IMR-90 (cell line): ENCODE data around the gene PGBD1. TPM values are rescaled to one million over a fixed set of nuclear protein-coding genes. Genes with fewer than 3 reads are reported as not detected.

Experiments
- ATAC-seq: fragments of 200-7000 bp; cut with Tn5 transposase; 2 replicates; pipeline ENCODE4 v1.9.1; 2020; ENCODE audit warnings: low read depth, mild to moderate bottlenecking, moderate library complexity
- BruUV-seq: library from RNA; stranded (reverse); fragments of 400-500 nt; replicated peaks from 2 replicates; lab custom pipeline; 2021; lab: Mats Ljungman, UMichigan
- CTCF ChIA-PET: fragments of 300-600 bp; formaldehyde crosslinking; extraction: SDS; loops from one replicate; lab custom pipeline; 2021; ENCODE audit warnings: antibody characterized with exemption; lab: Yijun Ruan, JAX
- POLR2A ChIA-PET: fragments of 300-600 bp; sonication (Branson Sonifier 250); formaldehyde crosslinking; loops from one replicate; lab custom pipeline; 2022; ENCODE audit warnings: antibody characterized with exemption; ENCODE audit not compliant: unreplicated experiment; lab: Charles Lee
- DNase-seq: peaks from one replicate; pipeline ENCODE4 v3.0.0; 2013
- H2AFZ ChIP-seq: replicated peaks from 2 replicates; pipeline ENCODE3; 2013; ENCODE audit warnings: low read length, mild to moderate bottlenecking; ENCODE audit not compliant: poor library complexity
- H2AK5ac ChIP-seq: 2 replicates; pipeline ENCODE4 v1.6.1; 2013; ENCODE audit warnings: low read depth, low read length, inconsistent platforms
- H2AK9ac ChIP-seq: replicated peaks from 2 replicates; pipeline ENCODE3; 2013; ENCODE audit warnings: mild to moderate bottlenecking, low read depth, low read length, moderate library complexity; ENCODE audit not compliant: poor library complexity
- H2BK120ac ChIP-seq: 2 replicates; pipeline ENCODE4 v1.6.1; 2013; ENCODE audit warnings: low read depth, low read length, inconsistent platforms
- H2BK15ac ChIP-seq: 3 replicates; pipeline ENCODE4 v1.6.1; 2013; ENCODE audit warnings: low read depth, low read length, inconsistent platforms
- H2BK20ac ChIP-seq: 2 replicates; pipeline ENCODE4 v1.6.1; 2013; ENCODE audit warnings: low read depth, mild to moderate bottlenecking, inconsistent platforms, low read length, moderate library complexity
- H2BK5ac ChIP-seq: 2 replicates; pipeline ENCODE4 v1.6.1; 2013; ENCODE audit warnings: mild to moderate bottlenecking, low read depth, low read length, inconsistent platforms; ENCODE audit not compliant: poor library complexity, severe bottlenecking
- H3K14ac ChIP-seq: replicated peaks from 2 replicates; pipeline ENCODE4 v1.6.1; 2013; ENCODE audit warnings: low read depth, low read length, inconsistent platforms
- H3K18ac ChIP-seq: 2 replicates; pipeline ENCODE4 v1.6.1; 2013; ENCODE audit warnings: low read depth, low read length, control low read depth
- H3K23ac ChIP-seq: 2 replicates; pipeline ENCODE4 v1.6.1; 2013; ENCODE audit warnings: low read depth, low read length, inconsistent platforms
- H3K27ac ChIP-seq: 2 replicates; pipeline ENCODE4 v1.5.1; 2013; ENCODE audit warnings: mild to moderate bottlenecking, control low read depth, low read length; ENCODE audit not compliant: insufficient read depth
- H3K27me3 ChIP-seq: 2 replicates; pipeline ENCODE4 v1.6.1; 2013; ENCODE audit warnings: low read length; ENCODE audit not compliant: control insufficient read depth, insufficient read depth
- H3K36me3 ChIP-seq: 2 replicates; pipeline ENCODE4 v1.6.1; 2013; ENCODE audit warnings: low read length, mixed read lengths; ENCODE audit not compliant: control insufficient read depth, insufficient read depth
- H3K4ac ChIP-seq: 2 replicates; pipeline ENCODE4 v1.6.1; 2013; ENCODE audit warnings: low read depth, low read length, inconsistent platforms
- H3K4me1 ChIP-seq: 2 replicates; pipeline ENCODE4 v1.6.1; 2013; ENCODE audit warnings: low read length, mixed read lengths; ENCODE audit not compliant: control insufficient read depth, insufficient read depth
- H3K4me2 ChIP-seq: 2 replicates; pipeline ENCODE4 v1.6.1; 2013; ENCODE audit warnings: low read depth, mild to moderate bottlenecking, control low read depth, low read length, moderate library complexity
- H3K4me3 ChIP-seq: 2 replicates; pipeline ENCODE4 v1.5.1; 2013; ENCODE audit warnings: low read depth, mild to moderate bottlenecking, control low read depth, low read length, moderate library complexity; ENCODE audit not compliant: insufficient read depth
- H3K56ac ChIP-seq: 2 replicates; pipeline ENCODE4 v1.6.1; 2013; ENCODE audit warnings: low read length, inconsistent platforms; ENCODE audit not compliant: insufficient read depth; ENCODE audit errors: extremely low read depth
- H3K79me1 ChIP-seq, 2 experiments: 2 replicates each; pipeline ENCODE4 v1.6.1; 2013; ENCODE audit warnings: low read length in 2 of 2, inconsistent platforms in 1 of 2, low read depth in 1 of 2
- H3K9ac ChIP-seq: 2 replicates; pipeline ENCODE4 v1.6.1; 2013; ENCODE audit warnings: low read depth, low read length, control low read depth
- H3K9me1 ChIP-seq: 2 replicates; pipeline ENCODE4 v1.6.1; 2013; ENCODE audit warnings: low read length, inconsistent platforms; ENCODE audit not compliant: insufficient read depth
- H3K9me3 ChIP-seq: 2 replicates; pipeline ENCODE4 v1.6.1; 2013; ENCODE audit warnings: low read length; ENCODE audit not compliant: control insufficient read depth, insufficient read depth
- H4K20me1 ChIP-seq: 2 replicates; pipeline ENCODE4 v1.6.1; 2013; ENCODE audit warnings: low read length, inconsistent platforms; ENCODE audit not compliant: insufficient read depth
- H4K5ac ChIP-seq: 2 replicates; pipeline ENCODE4 v1.6.1; 2013; ENCODE audit warnings: mild to moderate bottlenecking, low read depth, low read length, control low read depth
- H4K8ac ChIP-seq, 2 experiments: 2 replicates each; pipeline ENCODE4 v1.6.1; 2013; ENCODE audit warnings: low read depth in 2 of 2, low read length in 2 of 2, control low read depth in 1 of 2, inconsistent platforms in 1 of 2
- H4K91ac ChIP-seq: 2 replicates; pipeline ENCODE4 v1.6.1; 2013; ENCODE audit warnings: low read depth, low read length, inconsistent platforms; ENCODE audit not compliant: insufficient read depth
- BHLHE40 ChIP-seq: fragments of 150-350 bp; IDR thresholded peaks from 2 replicates; pipeline ENCODE4 v1.6.1; 2016; ENCODE audit warnings: mild to moderate bottlenecking, low read depth, low read length
- CEBPB ChIP-seq: IDR thresholded peaks from 2 replicates; pipeline ENCODE4 v1.6.1; 2012; ENCODE audit warnings: low read depth, low read length, improper control_type of control experiment
- FOS ChIP-seq: fragments of 150-350 bp; IDR thresholded peaks from 2 replicates; pipeline ENCODE4 v1.6.1; 2016; ENCODE audit warnings: low read depth, low read length
- MAZ ChIP-seq: IDR thresholded peaks from 2 replicates; pipeline ENCODE4 v1.6.1; 2012; ENCODE audit warnings: low read depth, mild to moderate bottlenecking, low read length, improper control_type of control experiment, moderate library complexity, borderline replicate concordance
- NFE2L2 ChIP-seq: fragments of 150-350 bp; IDR thresholded peaks from 2 replicates; pipeline ENCODE4 v1.6.1; 2016; ENCODE audit warnings: low read depth, mild to moderate bottlenecking, low read length
- POLR2A ChIP-seq: IDR thresholded peaks from 2 replicates; pipeline ENCODE4 v1.6.1; 2012; ENCODE audit warnings: mild to moderate bottlenecking, low read depth, low read length
- SMC3 ChIP-seq: fragments of 150-350 bp; IDR thresholded peaks from 2 replicates; pipeline ENCODE4 v1.6.1; 2016; ENCODE audit warnings: low read depth, mild to moderate bottlenecking, antibody characterized with exemption, low read length, moderate library complexity
- WGBS, 2 experiments: methylation state at CpG; one replicate each; pipeline versions ENCODE4 v1.1.5 to v1.1.7; 2013; ENCODE audit warnings: missing lambda C conversion rate in 2 of 2; ENCODE audit not compliant: insufficient read length in 1 of 2; ENCODE audit errors: extremely low coverage in 2 of 2; 5-methylcytosine and 5-hydroxymethylcytosine counted together
- dilution Hi-C: fragments of 300-500 bp; cut with HindIII; formaldehyde crosslinking; loops from one replicate; pipeline ENCODE4 v1.14.3; 2018; ENCODE audit warnings: low sequenced_read_pairs; ENCODE audit not compliant: unreplicated experiment
- in situ Hi-C: fragments of 300-500 bp; cut with MboI; formaldehyde crosslinking; loops from 3 replicates; pipeline ENCODE4 v1.14.3; 2019; ENCODE audit warnings: low sequenced_read_pairs, inconsistent platforms, mixed read lengths
- intact Hi-C: fragments of 100-400 bp; cut with micrococcal nuclease; formaldehyde crosslinking; loops from 2 replicates; pipeline ENCODE4 v1.10.0; 2022
- polyA plus RNA-seq, 3 experiments: library from polyadenylated mRNA; depleted of rRNA; stranded (reverse); fragments of >200 nt; gene quantifications; 2 replicates each; pipeline ENCODE4 v1.2.3, GENCODE V29; 2012; ENCODE audit warnings: low replicate concordance in 1 of 3
- total RNA-seq: library from RNA; depleted of rRNA; stranded (reverse); fragments of >200 nt; gene quantifications from 2 replicates; pipeline ENCODE4 v1.2.3, GENCODE V29; 2012

PGBD1 gene
- total and polyA plus RNA-seq, 2 of the 4 experiments (the other 2 are of a cell fraction) = 3.9 to 6.3 TPM

DNA sequence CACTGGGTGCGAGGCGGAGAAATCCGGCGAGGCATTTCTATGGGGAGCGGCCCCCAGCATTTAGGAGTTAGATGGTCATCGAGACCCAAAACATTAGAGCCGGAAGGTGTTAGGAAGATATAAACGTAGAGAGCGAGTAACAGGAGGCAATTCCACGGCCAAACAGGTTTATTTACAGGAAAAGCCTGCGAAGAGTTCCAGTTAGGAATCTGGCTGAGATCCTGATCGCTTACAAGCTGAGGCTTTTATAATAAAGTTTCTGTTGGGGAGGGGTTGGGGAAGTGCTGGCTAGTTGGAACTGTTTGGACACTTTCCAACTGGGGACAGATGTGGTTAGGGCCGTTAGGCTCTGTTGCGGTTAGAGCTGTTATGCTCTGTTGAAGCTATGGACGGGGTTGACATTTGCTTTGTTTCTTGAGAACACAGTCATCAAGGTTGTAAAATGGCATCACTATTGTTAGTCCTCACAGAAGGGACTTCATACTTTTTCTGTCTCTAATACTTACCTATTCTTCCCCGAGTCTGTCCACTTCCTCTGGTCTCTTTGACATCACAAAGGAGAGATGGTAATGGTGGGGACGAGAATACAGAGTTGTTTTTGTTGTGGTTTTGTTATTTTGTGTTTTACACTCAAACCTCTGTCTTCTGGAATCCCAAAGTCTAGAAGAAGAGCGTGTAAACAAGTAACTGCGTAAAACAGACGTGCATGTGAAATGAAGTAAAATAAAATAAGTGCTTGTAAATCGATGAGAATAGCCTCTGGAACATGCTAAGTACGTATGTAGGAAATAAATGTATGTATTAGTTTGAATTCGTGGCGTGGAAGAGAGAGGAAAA is 55.1 kb downstream of the PGBD1 start:
- POLR2A ChIA-PET = interaction anchor here (1.0 kb wide), 1 partner anchor 69 kb away, joined by 3 read pairs; no protein-coding TSS in a partner anchor
- H3K4me3 ChIP-seq = peak overlapping the region; percentile 63

More for the DNA sequence above, 55.1 kb downstream of the PGBD1 start:
- Histone ChIP-seq H2AK9ac (peak overlapping the region; percentile 90), H2AK5ac (peak overlapping the region; percentile 79), H4K8ac (peak overlapping the region; percentile 54 to 92), H3K27me3 (no peaks in the 10 kb centered on the region), H2BK120ac (peak overlapping the region; percentile 88), H3K9me1 (no peaks in the 10 kb centered on the region), H3K18ac (peak overlapping the region; percentile 30), H2BK5ac (peak overlapping the region; percentile 88), H2BK15ac (peak overlapping the region; percentile 8; the same call in 1 of the 3 replicates), H2AFZ (peak overlapping the region; percentile 96), H3K4ac (peak overlapping the region; percentile 91), H3K9me3 (no peaks in the 10 kb centered on the region), H3K4me1 (peaks cover 2% of the 10 kb centered on the region; the same call in 1 of the 2 replicates), H3K79me1 (peaks cover 0 to 11% of the 10 kb centered on the region in 2 experiments; a peak in 2 of 4 replicates), H3K36me3 (no peaks in the 10 kb centered on the region), H2BK20ac (peak overlapping the region; percentile 31), H3K14ac (peak overlapping the region; percentile 96), H3K56ac (peak overlapping the region; percentile 93), H3K23ac (peak overlapping the region; percentile 83), H4K91ac (peak overlapping the region; percentile 66; the same call in 1 of the 2 replicates), H4K20me1 (no peaks in the 10 kb centered on the region), H4K5ac (peak overlapping the region; percentile 84), H3K27ac (peak overlapping the region; percentile 89), H3K9ac (peak overlapping the region; percentile 81), H3K4me2 (peak overlapping the region; percentile 97)
- WGBS, 2 experiments = 5% methylated on average over 16 of the region's 24 CpGs; no CpG with 5 or more reads in 1 of the 2 experiments
- ATAC-seq = no peak; the same call in 1 of the 2 replicates
- intact Hi-C loops = loop anchor here (1.0 to 5.0 kb wide), 3 partner anchors 13 to 254 kb away; partner anchors contain the start of genes ZKSCAN3, ZNF165 and ZSCAN26
- CTCF ChIA-PET = interaction anchor here (2.1 kb wide), 1 partner anchor 19 kb away, joined by 9 read pairs; no protein-coding TSS in a partner anchor
- BruUV-seq = no TSS peak
- in situ Hi-C loops = no loop called here
- peak; percentile 31 for DNase-seq
- TF ChIP-seq SMC3 (no peak), MAZ (no peak), NFE2L2 (no peak), BHLHE40 (no peak), CEBPB (no peak), POLR2A (no peak), FOS (no peak)
- dilution Hi-C loops = no loop called here
